Measurements from ENCODE around the gene IPO8. TPM values are rescaled to one million over a fixed set of nuclear protein-coding genes. Genes with fewer than 3 reads are reported as not detected.

The IPO8 gene
- total RNA-seq, 1 donor from 2014 or later: 43.0 TPM

DNA sequence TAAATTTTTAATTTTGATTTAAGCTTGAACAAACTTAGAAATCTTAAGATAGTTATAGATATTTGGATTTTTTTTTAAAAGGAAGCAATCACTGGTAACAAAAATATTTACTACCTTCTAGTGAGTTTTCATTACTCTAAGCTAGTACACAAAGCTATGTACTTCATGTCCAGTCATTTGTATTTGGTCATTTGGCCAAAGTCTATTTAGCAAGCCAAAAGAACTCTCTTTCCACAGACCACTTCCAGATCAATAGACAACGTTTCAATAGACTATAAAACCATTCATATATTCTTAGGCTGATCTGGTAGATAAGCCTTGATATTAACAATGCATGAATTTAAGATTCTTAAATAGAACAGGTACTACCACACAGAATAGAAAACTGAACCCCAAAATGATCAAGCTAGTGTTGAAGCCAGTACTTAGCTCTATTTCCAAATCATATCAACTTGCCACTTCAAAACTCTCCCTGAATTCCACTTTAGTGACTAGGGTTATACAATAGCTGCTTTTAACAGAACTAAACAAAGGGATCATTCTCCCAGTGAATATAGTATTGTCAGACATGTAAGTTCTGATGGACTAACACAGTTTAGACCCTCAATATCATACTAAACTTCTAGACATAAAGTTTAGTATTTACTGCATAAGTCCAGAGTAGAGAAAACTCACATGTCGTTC is 37.4 kb upstream of the IPO8 start:
- Mint-ChIP-seq H3K4me3 (ENCODE audit: unreplicated experiment) (no peak overlapping the region), H3K36me3 (ENCODE audit: low read depth, unreplicated experiment) (peaks cover 3% of the 10 kb centered on the region), H3K27ac (ENCODE audit: unreplicated experiment) (no peak overlapping the region), H3K4me1 (ENCODE audit: unreplicated experiment) (peaks cover 3% of the 10 kb centered on the region), H3K9me3 (ENCODE audit: unreplicated experiment) (no peaks in the 10 kb centered on the region), H3K27me3 (ENCODE audit: unreplicated experiment) (no peaks in the 10 kb centered on the region)
- TF ChIP-seq, protein P1, sequence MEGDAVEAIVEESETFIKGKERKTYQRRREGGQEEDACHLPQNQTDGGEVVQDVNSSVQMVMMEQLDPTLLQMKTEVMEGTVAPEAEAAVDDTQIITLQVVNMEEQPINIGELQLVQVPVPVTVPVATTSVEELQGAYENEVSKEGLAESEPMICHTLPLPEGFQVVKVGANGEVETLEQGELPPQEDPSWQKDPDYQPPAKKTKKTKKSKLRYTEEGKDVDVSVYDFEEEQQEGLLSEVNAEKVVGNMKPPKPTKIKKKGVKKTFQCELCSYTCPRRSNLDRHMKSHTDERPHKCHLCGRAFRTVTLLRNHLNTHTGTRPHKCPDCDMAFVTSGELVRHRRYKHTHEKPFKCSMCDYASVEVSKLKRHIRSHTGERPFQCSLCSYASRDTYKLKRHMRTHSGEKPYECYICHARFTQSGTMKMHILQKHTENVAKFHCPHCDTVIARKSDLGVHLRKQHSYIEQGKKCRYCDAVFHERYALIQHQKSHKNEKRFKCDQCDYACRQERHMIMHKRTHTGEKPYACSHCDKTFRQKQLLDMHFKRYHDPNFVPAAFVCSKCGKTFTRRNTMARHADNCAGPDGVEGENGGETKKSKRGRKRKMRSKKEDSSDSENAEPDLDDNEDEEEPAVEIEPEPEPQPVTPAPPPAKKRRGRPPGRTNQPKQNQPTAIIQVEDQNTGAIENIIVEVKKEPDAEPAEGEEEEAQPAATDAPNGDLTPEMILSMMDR (IDR thresholded peaks at IDR 0.05; ENCODE audit: unreplicated experiment): no peak
- no peak for DNase-seq (ENCODE audit: low spot score)

DNA sequence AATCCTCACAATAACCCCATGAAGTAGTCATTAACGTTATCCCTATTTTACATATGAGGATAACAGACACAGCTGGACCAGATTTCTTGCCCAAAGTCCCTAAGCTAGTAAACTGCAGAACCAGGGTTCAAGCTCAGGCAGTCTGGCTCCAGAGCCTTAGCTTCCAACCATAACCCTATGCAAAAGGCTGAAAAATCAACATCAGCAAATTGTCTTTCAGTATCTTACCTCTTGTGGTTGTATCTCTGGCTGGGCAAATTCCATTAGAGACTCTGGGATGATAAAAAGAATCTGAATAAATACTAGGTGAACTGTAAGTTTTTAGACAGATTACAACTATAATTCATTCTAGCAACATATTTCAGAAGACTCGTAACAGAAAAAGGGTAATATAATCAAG is 34.3 kb upstream of the IPO8 start:
- peaks cover 3% of the 10 kb centered on the region for H3K4me1 Mint-ChIP-seq (ENCODE audit: unreplicated experiment)
- TF ChIP-seq, protein P1 (IDR thresholded peaks at IDR 0.05; ENCODE audit: unreplicated experiment): no peak
- H3K4me3 Mint-ChIP-seq (ENCODE audit: unreplicated experiment): no peak overlapping the region
- no peaks in the 10 kb centered on the region for H3K9me3 Mint-ChIP-seq (ENCODE audit: unreplicated experiment)
- H3K36me3 Mint-ChIP-seq (ENCODE audit: low read depth, unreplicated experiment): peaks cover 3% of the 10 kb centered on the region
- no peak for DNase-seq (ENCODE audit: low spot score)
- H3K27ac Mint-ChIP-seq (ENCODE audit: unreplicated experiment): no peak overlapping the region
- H3K27me3 Mint-ChIP-seq (ENCODE audit: unreplicated experiment): no peaks in the 10 kb centered on the region

DNA sequence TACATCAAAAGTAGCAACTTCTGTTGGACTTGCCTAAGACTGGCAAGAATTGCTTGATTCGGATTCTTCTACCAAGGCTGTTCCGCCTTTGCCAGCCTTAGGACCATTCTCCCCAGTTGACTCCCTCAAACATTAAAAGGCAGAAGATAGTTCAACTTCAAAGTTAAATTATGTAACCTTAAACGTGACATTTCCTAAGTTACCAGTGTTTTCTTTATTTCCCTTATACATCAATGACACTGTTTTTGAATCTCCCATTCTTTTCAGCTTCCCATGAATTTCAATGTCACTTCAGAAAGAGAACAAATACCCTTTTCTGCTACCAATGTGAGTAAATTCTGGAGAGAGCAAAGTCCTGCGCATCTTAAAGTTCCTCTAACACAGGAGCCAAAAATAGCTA is 33.9 kb upstream of the IPO8 start:
- H3K36me3 Mint-ChIP-seq (ENCODE audit: low read depth, unreplicated experiment): no peaks in the 10 kb centered on the region
- no peak overlapping the region for H3K27ac Mint-ChIP-seq (ENCODE audit: unreplicated experiment)
- no peaks in the 10 kb centered on the region for H3K27me3 Mint-ChIP-seq (ENCODE audit: unreplicated experiment)
- no peaks in the 10 kb centered on the region for H3K9me3 Mint-ChIP-seq (ENCODE audit: unreplicated experiment)
- TF ChIP-seq, protein P1 (IDR thresholded peaks at IDR 0.05; ENCODE audit: unreplicated experiment): no peak
- no peak overlapping the region for H3K4me3 Mint-ChIP-seq (ENCODE audit: unreplicated experiment)
- no peak for DNase-seq (ENCODE audit: low spot score)
- peaks cover 3% of the 10 kb centered on the region for H3K4me1 Mint-ChIP-seq (ENCODE audit: unreplicated experiment)

DNA sequence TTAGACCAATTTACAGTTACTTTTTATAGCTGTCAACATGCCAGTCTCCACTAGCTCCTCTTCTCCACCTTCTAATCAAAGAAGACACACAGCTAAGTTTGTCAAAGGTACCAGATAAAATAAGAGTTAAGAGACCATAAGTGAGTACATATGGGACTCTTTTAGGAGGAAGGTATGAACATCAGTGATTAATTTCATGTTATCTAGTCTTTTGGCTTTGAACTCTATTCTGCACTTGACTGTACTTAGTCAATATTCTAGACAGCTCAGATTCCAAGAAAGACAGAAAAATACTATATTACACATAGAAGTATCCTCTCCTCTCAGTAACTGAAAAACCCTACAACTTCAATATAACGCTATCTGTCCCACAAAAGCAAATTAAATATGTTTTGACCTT is 31.0 kb upstream of the IPO8 start:
- no peak for DNase-seq (ENCODE audit: low spot score)
- Mint-ChIP-seq H3K4me3 (ENCODE audit: unreplicated experiment) (no peak overlapping the region), H3K4me1 (ENCODE audit: unreplicated experiment) (peaks cover 3% of the 10 kb centered on the region), H3K9me3 (ENCODE audit: unreplicated experiment) (no peaks in the 10 kb centered on the region), H3K27me3 (ENCODE audit: unreplicated experiment) (no peaks in the 10 kb centered on the region), H3K27ac (ENCODE audit: unreplicated experiment) (no peak overlapping the region), H3K36me3 (ENCODE audit: low read depth, unreplicated experiment) (no peaks in the 10 kb centered on the region)
- TF ChIP-seq, protein P1 (IDR thresholded peaks at IDR 0.05; ENCODE audit: unreplicated experiment): no peak

DNA sequence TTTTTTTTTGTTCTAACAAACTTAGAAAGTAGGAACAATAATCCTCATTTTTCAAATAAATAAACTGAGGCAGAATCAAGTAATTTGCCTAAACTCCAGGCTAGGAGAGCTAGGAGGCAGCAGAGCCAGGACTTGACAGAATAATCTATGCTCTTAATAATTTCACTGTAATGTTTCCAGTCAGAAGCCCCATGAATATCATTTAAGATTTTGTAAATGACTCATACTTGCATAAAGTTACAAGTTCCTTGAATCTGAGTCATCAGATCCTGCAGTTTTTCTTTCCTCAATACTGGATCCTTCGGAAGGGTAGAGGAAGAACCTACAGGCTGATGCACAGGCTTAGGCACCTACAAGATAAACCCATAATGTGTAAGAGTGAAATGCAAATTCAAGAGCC is 30.1 kb upstream of the IPO8 start:
- no peaks in the 10 kb centered on the region for H3K4me1 Mint-ChIP-seq (ENCODE audit: unreplicated experiment)
- TF ChIP-seq, protein P1 (IDR thresholded peaks at IDR 0.05; ENCODE audit: unreplicated experiment): no peak
- no peaks in the 10 kb centered on the region for H3K36me3 Mint-ChIP-seq (ENCODE audit: low read depth, unreplicated experiment)
- H3K4me3 Mint-ChIP-seq (ENCODE audit: unreplicated experiment): no peak overlapping the region
- H3K27ac Mint-ChIP-seq (ENCODE audit: unreplicated experiment): no peak overlapping the region
- no peaks in the 10 kb centered on the region for H3K27me3 Mint-ChIP-seq (ENCODE audit: unreplicated experiment)
- no peaks in the 10 kb centered on the region for H3K9me3 Mint-ChIP-seq (ENCODE audit: unreplicated experiment)
- no peak for DNase-seq (ENCODE audit: low spot score)

Measured in endothelial cell (in vitro differentiated cells).